ENCODE measurements around the gene CAVIN3. TPM values are rescaled to one million over a fixed set of nuclear protein-coding genes. Genes with fewer than 3 reads are reported as not detected.
A peak's percentile ranks its signal among the peaks of the same experiment; 100 is the strongest.

CAVIN3 gene
- total RNA-seq, 1 donor: 314 TPM

DNA sequence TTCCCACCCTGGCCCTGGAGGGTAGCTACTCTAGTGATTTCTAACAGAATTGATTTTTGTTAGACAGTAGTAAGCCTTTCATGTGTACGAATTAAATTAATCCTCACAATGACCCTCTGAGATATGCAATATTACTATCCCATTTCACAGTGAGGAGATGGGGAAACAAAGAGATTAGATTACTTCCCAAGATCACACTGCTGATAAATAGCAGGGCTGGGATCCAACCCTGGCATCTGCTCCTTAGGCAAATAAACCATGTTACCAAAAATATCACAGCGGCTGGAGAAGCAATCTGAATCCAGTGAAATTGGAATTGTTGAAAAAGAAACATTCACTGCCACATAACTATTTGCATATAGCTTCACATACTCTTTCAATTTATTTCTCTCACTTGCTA is 12.8 kb upstream of the CAVIN3 start:
- no peaks in the 10 kb centered on the region for H3K79me2 ChIP-seq (ENCODE audit: insufficient read depth, low read length)
- H4K20me1 ChIP-seq (ENCODE audit: insufficient read depth, low read length): no peaks in the 10 kb centered on the region
- H2AFZ ChIP-seq (ENCODE audit: low read length): no peak overlapping the region
- no peaks in the 10 kb centered on the region for H3K36me3 ChIP-seq (ENCODE audit: insufficient read depth, low read length)
- no peaks in the 10 kb centered on the region for H3K9me3 ChIP-seq (ENCODE audit: low read depth, low read length)
- H3K4me3 ChIP-seq (ENCODE audit: insufficient read depth, low read length): no peak overlapping the region
- H3K27ac ChIP-seq (ENCODE audit: low read depth, low read length): no peak overlapping the region
- H3K27me3 ChIP-seq (ENCODE audit: insufficient read depth, low read length): no peaks in the 10 kb centered on the region
- no peak for TF ChIP-seq CTCF (IDR thresholded peaks at IDR 0.05; ENCODE audit: extremely low read depth, low read depth, low read length)
- H3K4me1 ChIP-seq (ENCODE audit: insufficient read depth, low read length): peaks cover 32% of the 10 kb centered on the region
- peak overlapping the region; percentile 2 for H3K4me2 ChIP-seq (ENCODE audit: insufficient read depth, low read length)
- peak; percentile 51 for DNase-seq (ENCODE audit: insufficient read length, low spot score, missing footprints)

DNA sequence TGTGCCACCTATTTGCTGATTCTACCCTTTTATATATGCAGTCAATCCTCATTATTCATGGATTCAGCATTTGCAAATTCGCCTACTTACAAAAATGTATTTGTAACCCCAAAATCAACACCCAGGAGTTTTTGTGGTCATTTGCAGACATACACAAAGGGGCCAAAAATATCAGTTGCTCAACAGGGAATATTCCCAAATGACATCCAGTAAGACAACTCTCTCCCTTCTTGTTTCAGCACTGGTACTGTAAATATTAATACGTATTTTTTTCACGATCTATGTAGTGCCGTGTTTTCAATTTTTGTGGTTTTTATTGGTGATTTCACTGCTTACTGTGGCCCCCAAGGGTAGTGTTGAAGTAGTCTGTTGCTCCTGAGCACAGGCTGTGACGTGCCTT is 11.8 kb upstream of the CAVIN3 start:
- Histone ChIP-seq H3K36me3 (ENCODE audit: insufficient read depth, low read length) (no peaks in the 10 kb centered on the region), H3K27ac (ENCODE audit: low read depth, low read length) (no peak overlapping the region), H3K79me2 (ENCODE audit: insufficient read depth, low read length) (no peaks in the 10 kb centered on the region), H3K4me2 (ENCODE audit: insufficient read depth, low read length) (peak overlapping the region; percentile 60), H3K4me3 (ENCODE audit: insufficient read depth, low read length) (no peak overlapping the region), H3K4me1 (ENCODE audit: insufficient read depth, low read length) (peaks cover 35% of the 10 kb centered on the region), H2AFZ (ENCODE audit: low read length) (no peak overlapping the region), H4K20me1 (ENCODE audit: insufficient read depth, low read length) (no peaks in the 10 kb centered on the region), H3K9me3 (ENCODE audit: low read depth, low read length) (no peaks in the 10 kb centered on the region), H3K27me3 (ENCODE audit: insufficient read depth, low read length) (no peaks in the 10 kb centered on the region)
- TF ChIP-seq CTCF (IDR thresholded peaks at IDR 0.05; ENCODE audit: extremely low read depth, low read depth, low read length): no peak
- no peak for DNase-seq (ENCODE audit: insufficient read length, low spot score, missing footprints)

GRCh38 chr11:6328321-6328720 is 8.0 kb upstream of the CAVIN3 start:
- Histone ChIP-seq H3K9me3 (ENCODE audit: low read depth, low read length) (no peaks in the 10 kb centered on the region), H3K4me2 (ENCODE audit: insufficient read depth, low read length) (peak overlapping the region; percentile 52), H3K4me1 (ENCODE audit: insufficient read depth, low read length) (peaks cover 32% of the 10 kb centered on the region), H3K27ac (ENCODE audit: low read depth, low read length) (peak overlapping the region; percentile 54), H3K79me2 (ENCODE audit: insufficient read depth, low read length) (no peaks in the 10 kb centered on the region), H3K36me3 (ENCODE audit: insufficient read depth, low read length) (no peaks in the 10 kb centered on the region), H3K27me3 (ENCODE audit: insufficient read depth, low read length) (no peaks in the 10 kb centered on the region), H2AFZ (ENCODE audit: low read length) (no peak overlapping the region), H3K4me3 (ENCODE audit: insufficient read depth, low read length) (no peak overlapping the region), H4K20me1 (ENCODE audit: insufficient read depth, low read length) (no peaks in the 10 kb centered on the region)
- DNase-seq (ENCODE audit: insufficient read length, low spot score, missing footprints): no peak
- no peak for TF ChIP-seq CTCF (IDR thresholded peaks at IDR 0.05; ENCODE audit: extremely low read depth, low read depth, low read length)

GRCh38 chr11:6327806-6328205 is 7.5 kb upstream of the CAVIN3 start:
- Histone ChIP-seq H3K36me3 (ENCODE audit: insufficient read depth, low read length) (no peaks in the 10 kb centered on the region), H3K4me3 (ENCODE audit: insufficient read depth, low read length) (no peak overlapping the region), H3K9me3 (ENCODE audit: low read depth, low read length) (no peaks in the 10 kb centered on the region), H3K4me2 (ENCODE audit: insufficient read depth, low read length) (peak overlapping the region; percentile 52), H3K27me3 (ENCODE audit: insufficient read depth, low read length) (no peaks in the 10 kb centered on the region), H4K20me1 (ENCODE audit: insufficient read depth, low read length) (no peaks in the 10 kb centered on the region), H3K27ac (ENCODE audit: low read depth, low read length) (no peak overlapping the region), H2AFZ (ENCODE audit: low read length) (no peak overlapping the region), H3K4me1 (ENCODE audit: insufficient read depth, low read length) (peaks cover 27% of the 10 kb centered on the region), H3K79me2 (ENCODE audit: insufficient read depth, low read length) (no peaks in the 10 kb centered on the region)
- TF ChIP-seq CTCF (IDR thresholded peaks at IDR 0.05; ENCODE audit: extremely low read depth, low read depth, low read length): no peak
- DNase-seq (ENCODE audit: insufficient read length, low spot score, missing footprints): no peak
